Endothelial cell of umbilical vein (primary cell): ENCODE measurements around the gene WDR77.

ENCODE experiments used
- CTCF ChIP-seq, 2 donors: IDR thresholded peaks; 1 replicate in 1 of 2; 2 replicates in 1 of 2; pipeline ENCODE4 v1.5.1; 2011; ENCODE audit warnings: low read length in 2 of 2, mild to moderate bottlenecking in 2 of 2, moderate library complexity in 2 of 2, control low read depth in 1 of 2, inconsistent platforms in 1 of 2, low read depth in 1 of 2; ENCODE audit not compliant: insufficient read depth in 1 of 2; ENCODE audit errors: extremely low read depth in 1 of 2
- EZH2 ChIP-seq: IDR thresholded peaks from 2 replicates; pipeline ENCODE4 v1.6.1; 2012; ENCODE audit warnings: borderline replicate concordance, low read depth, mild to moderate bottlenecking, moderate library complexity, low read length, inconsistent platforms; ENCODE audit not compliant: severe bottlenecking
- FOS ChIP-seq: IDR thresholded peaks from 2 replicates; pipeline ENCODE4 v1.6.1; 2011; ENCODE audit warnings: mild to moderate bottlenecking, low read length, moderate library complexity, borderline replicate concordance; ENCODE audit not compliant: insufficient read depth
- MAX ChIP-seq: IDR thresholded peaks from 2 replicates; pipeline ENCODE4 v1.6.1; 2011; ENCODE audit not compliant: insufficient read depth, insufficient read length
- MYC ChIP-seq: IDR thresholded peaks from one replicate; pipeline ENCODE4 v1.6.1; 2011; ENCODE audit warnings: mild to moderate bottlenecking, low read depth, low read length

- TF ChIP-seq CTCF (IDR thresholded peaks at IDR 0.05; ENCODE audit: extremely low read depth in 1 of 2, insufficient read depth in 1 of 2, low read depth in 1 of 2, low read length in 2 of 2) (no peak), EZH2 (no peak), MYC (no peak), FOS (no peak), MAX (no peak)
Measured at GRCh38 chr1:111392042-111392441, 57.0 kb downstream of the WDR77 start.
